Measurements from ENCODE around the gene NKAIN2. TPM values are rescaled to one million over a fixed set of nuclear protein-coding genes. Genes with fewer than 3 reads are reported as not detected.

Gene NKAIN2
- total RNA-seq, 1 experiment from 2014 or later: not detected

GRCh38 chr6:124007266-124007665, 203.6 kb downstream of the NKAIN2 start (continued):
- TF ChIP-seq CTCF (IDR thresholded peaks at IDR 0.05 in 2 of 3, conservative IDR thresholded peaks at IDR 0.05 in 1 of 3; ENCODE audit: borderline replicate concordance in 1 of 3, insufficient read depth in 1 of 3, low read depth in 2 of 3, low read length in 2 of 3) (no peak), CEBPB (IDR thresholded peaks at IDR 0.05; ENCODE audit: low read depth) (no peak)

- Histone ChIP-seq H3K27ac (ENCODE audit: low read depth, low read length) (no peak overlapping the region), H2AFZ (ENCODE audit: low read depth, low read length, poor library complexity, severe bottlenecking) (no peak overlapping the region), H3K79me2 (ENCODE audit: insufficient read depth, low read length) (no peaks in the 10 kb centered on the region), H3K27me3 (ENCODE audit: insufficient read depth, low read length) (peaks cover 21% of the 10 kb centered on the region), H3K9ac (ENCODE audit: low read length) (no peak overlapping the region), H3K4me3 (replicated peaks in 1 of 2; ENCODE audit: low read depth in 1 of 2, low read length in 2 of 2) (no peak overlapping the region), H3K4me1 (ENCODE audit: control insufficient read depth in 1 of 2, insufficient read depth in 2 of 2, low read length in 2 of 2) (no peaks in the 10 kb centered on the region), H4K20me1 (ENCODE audit: insufficient read depth) (no peaks in the 10 kb centered on the region), H3K9me3 (ENCODE audit: control insufficient read depth in 1 of 2, insufficient read depth in 1 of 2, low read depth in 1 of 2, low read length in 2 of 2) (no peaks in the 10 kb centered on the region), H3K36me3 (ENCODE audit: control insufficient read depth in 1 of 2, insufficient read depth in 2 of 2, low read length in 2 of 2) (no peaks in the 10 kb centered on the region; a peak in 1 of 4 replicates), H3K4me2 (ENCODE audit: low read length) (no peak overlapping the region), H3K9me2 (ENCODE audit: insufficient read depth) (no peaks in the 10 kb centered on the region)
- ChIA-PET POLR2A (no interaction called here), RAD21 (ENCODE audit: low non-redundant PET in 1 of 2, low total read pairs in 2 of 2, uncharacterized antibody in 2 of 2, unreplicated experiment in 2 of 2) (no interaction called here), CTCF (no interaction called here)
- no peak for ATAC-seq
- TF ChIP-seq RAD21 (IDR thresholded peaks at IDR 0.05; ENCODE audit: low read depth) (no peak), ZNF274 (IDR thresholded peaks at IDR 0.05; ENCODE audit: low read depth, low read length) (no peak), JUND (IDR thresholded peaks at IDR 0.05) (no peak), SP1 (IDR thresholded peaks at IDR 0.05; ENCODE audit: low read depth) (no peak), EGR1 (IDR thresholded peaks at IDR 0.05; ENCODE audit: low read depth) (no peak), POLR2A (IDR thresholded peaks at IDR 0.05; ENCODE audit: borderline replicate concordance, extremely low read depth, insufficient read depth, insufficient read length) (no peak), ELF1 (IDR thresholded peaks at IDR 0.05; ENCODE audit: borderline replicate concordance, low read depth) (no peak), MAX (IDR thresholded peaks at IDR 0.05) (no peak), YY1 (IDR thresholded peaks at IDR 0.05; ENCODE audit: extremely low read depth, insufficient replicate concordance, low read depth, low read length) (no peak), ZBTB33 (IDR thresholded peaks at IDR 0.05; ENCODE audit: extremely low read depth, insufficient replicate concordance, low read length) (no peak)
- no peak for DNase-seq (ENCODE audit: low read depth, low spot score)
- BruUV-seq (replicated peaks): no TSS peak
- intact Hi-C loops (cut with micrococcal nuclease): no loop called here
These were observed 204.6 kb downstream of the NKAIN2 start for GRCh38 chr6:124008000-124008987.
